Dermis microvascular lymphatic vessel endothelial cell (primary cell): ENCODE measurements around the gene AQP2. TPM values are rescaled to one million over a fixed set of nuclear protein-coding genes. Genes with fewer than 3 reads are reported as not detected.

Experiments
- DNase-seq, 2 donors: peaks; one replicate each; pipeline versions ENCODE4 v3.0.0 to v3.0.0-alpha.2; 2010; ENCODE audit warnings: low read depth in 2 of 2
- total RNA-seq: library from RNA; depleted of rRNA; stranded (reverse); fragments of >200 nt; gene quantifications from 2 replicates; pipeline ENCODE4 v1.2.1, GENCODE V29; 2014

Gene AQP2
- total RNA-seq, 1 donor from 2014 or later = not detected

- no peak for DNase-seq
These were observed 5.5 kb downstream of the AQP2 start for GRCh38 chr12:49955899-49956662.

GRCh38 chr12:49956663-49957569 lies 6.4 kb downstream of the AQP2 start:
- DNase-seq = no peak

GRCh38 chr12:49957570-49957967 lies 7.0 kb downstream of the AQP2 start:
- no peak for DNase-seq

- peak in 1 of 2 donors; percentile 82 for DNase-seq
These were observed 9.3 kb downstream of the AQP2 start for GRCh38 chr12:49959685-49960473.

- no peak for DNase-seq
These were observed 10.1 kb downstream of the AQP2 start for GRCh38 chr12:49960474-49961110.

- DNase-seq = no peak
These were observed 10.8 kb downstream of the AQP2 start, which contains the start of gene AQP5 for GRCh38 chr12:49961111-49961922. Gene AQP5 (plus strand): TSS chr12:49961872. CDS start chr12:49962018, 146 bp downstream.

GRCh38 chr12:49961993-49962764 lies 11.6 kb downstream of the AQP2 start:
- no peak for DNase-seq

- peak in 1 of 2 donors; percentile 38 for DNase-seq
These were observed 12.6 kb downstream of the AQP2 start for GRCh38 chr12:49962861-49963765.

- no peak for DNase-seq
These were observed 13.7 kb downstream of the AQP2 start for GRCh38 chr12:49963976-49964815.

- no peak for DNase-seq
These were observed 14.5 kb downstream of the AQP2 start for GRCh38 chr12:49964849-49965624.

- no peak for DNase-seq
These were observed 15.3 kb downstream of the AQP2 start for GRCh38 chr12:49965836-49966235.

- no peak for DNase-seq
These were observed 16.0 kb downstream of the AQP2 start for GRCh38 chr12:49966511-49967041.

GRCh38 chr12:49967042-49967776 lies 16.7 kb downstream of the AQP2 start:
- peak; percentile 63 to 84 for DNase-seq

- no peak for DNase-seq
These were observed 17.3 kb downstream of the AQP2 start for GRCh38 chr12:49967777-49968250.

GRCh38 chr12:49968471-49968870 lies 17.9 kb downstream of the AQP2 start:
- no peak for DNase-seq

GRCh38 chr12:49969027-49969426 lies 18.5 kb downstream of the AQP2 start:
- DNase-seq = no peak
